Measurements from ENCODE around the gene CSNK1A1. TPM values are rescaled to one million over a fixed set of nuclear protein-coding genes. Genes with fewer than 3 reads are reported as not detected.

CSNK1A1 gene
- total RNA-seq, 1 donor from 2014 or later, result 172 TPM

Other genes starting within 250 kb of the CSNK1A1 start
- 37.8 and 41.3 TPM in 2 replicates for gene GRPEL2, start 205.9 kb downstream of the CSNK1A1 start, total RNA-seq
- 31.1 and 31.2 TPM in 2 replicates for gene PCYOX1L, start 193.4 kb downstream of the CSNK1A1 start, total RNA-seq
- not detected in 2 replicates for gene IL17B, start 172.1 kb downstream of the CSNK1A1 start, total RNA-seq
- gene ARHGEF37, start 30.1 kb upstream of the CSNK1A1 start, total RNA-seq, result 0.68 and 0.80 TPM in 2 replicates
- gene PPARGC1B, start 178.9 kb upstream of the CSNK1A1 start, total RNA-seq, result 5.3 and 5.6 TPM in 2 replicates

All from T-helper 2 cell treated with Interferon-gamma antibody and Interleukin-4, amounts not matched to agents 100 ng/mL and 5 ng/mL, for 36 hours (primary cell).